Sigmoid colon (tissue), 7 donors: ENCODE data around the gene SHC1. TPM values are rescaled to one million over a fixed set of nuclear protein-coding genes. Genes with fewer than 3 reads are reported as not detected.

Source experiments
- DNase-seq: peaks from one replicate; pipeline ENCODE4 v3.0.0-alpha.2; 2019
- H3K27ac ChIP-seq, 4 donors: fragments of 200-600 bp; sonication (generic); one replicate each; pipeline ENCODE4 v1.5.1; 2016 to 2019; ENCODE audit warnings: mild to moderate bottlenecking in 1 of 4
- H3K27me3 ChIP-seq, 3 donors: fragments of 200-600 bp; sonication (generic); one replicate each; pipeline ENCODE4 v1.5.1; 2019; ENCODE audit warnings: mild to moderate bottlenecking in 1 of 3
- H3K36me3 ChIP-seq, 4 donors: fragments of 200-600 bp; sonication (generic); one replicate each; pipeline ENCODE4 v1.5.1; 2016 to 2019
- H3K4me1 ChIP-seq, 4 donors: fragments of 200-600 bp; sonication (generic); one replicate each; pipeline ENCODE4 v1.5.1; 2017 to 2019
- H3K4me3 ChIP-seq, 4 donors: fragments of 200-600 bp; sonication (generic); one replicate each; pipeline ENCODE4 v1.5.1; 2017 to 2019; ENCODE audit warnings: mild to moderate bottlenecking in 2 of 4, moderate library complexity in 1 of 4
- H3K9me3 ChIP-seq, 4 donors: fragments of 200-600 bp in 3 of 4; sonication (generic) in 3 of 4; one replicate each; pipeline versions ENCODE4 v1.5.1 to v1.6.1; 2013 to 2019
- EP300 ChIP-seq, 4 donors: sonication (generic); formaldehyde crosslinking; IDR thresholded peaks; one replicate each; pipeline ENCODE4 v1.6.1; 2017; ENCODE audit warnings: antibody characterized with exemption in 4 of 4
- POLR2A ChIP-seq, 2 donors: fragments of 450-650 bp; IDR thresholded peaks; one replicate each; pipeline ENCODE4 v1.6.1; 2016; ENCODE audit warnings: antibody characterized with exemption in 2 of 2, mild to moderate bottlenecking in 2 of 2, moderate library complexity in 2 of 2
- POLR2AphosphoS5 ChIP-seq, 4 donors: sonication (generic); formaldehyde crosslinking; IDR thresholded peaks; one replicate each; pipeline ENCODE4 v1.6.1; 2017; ENCODE audit warnings: antibody characterized with exemption in 4 of 4
- WGBS, 2 donors: extraction: QIAGEN DNeasy Blood & Tissue Kit; methylation state at CpG; one replicate each; pipeline ENCODE4 v1.1.7; 2013; 5-methylcytosine and 5-hydroxymethylcytosine counted together
- intact Hi-C: fragments of 100-400 bp; cut with DNase I; formaldehyde crosslinking; loops from one replicate; pipeline ENCODE4 v1.15.1; 2023
- polyA plus RNA-seq, 3 donors: library from polyadenylated mRNA; stranded (reverse); fragments of 200-250 nt; gene quantifications; one replicate each; pipeline ENCODE4 v1.2.3, GENCODE V29; 2013
- total RNA-seq, 4 donors: library from RNA; depleted of rRNA; stranded (reverse); fragments of >200 nt; gene quantifications; one replicate each; pipeline ENCODE4 v1.1.0, GENCODE V29; 2016
- TF ChIP-seq, protein P1 (sequence below), 4 experiments: fragments of 450-650 bp in 3 of 4; fragments of 200-600 bp in 1 of 4; IDR thresholded peaks; one replicate each; pipeline ENCODE4 v1.5.1; 2016 to 2019; ENCODE audit warnings: antibody characterized with exemption in 4 of 4, mild to moderate bottlenecking in 3 of 4, moderate library complexity in 2 of 4
- donor health status: healthy with polysubstance abuse.
- donor health status: Bipolar disorder and iron deficiency.
- donor health status: healthy.

SHC1 gene
- total and polyA plus RNA-seq, 7 donors = 49.2 to 80.4 (median 62.6) TPM

GRCh38 chr1:154993572-154994268 lies 23.2 kb upstream of the SHC1 start, which contains the start of gene LENEP:
Gene LENEP (plus strand): TSS chr1:154993586. CDS start chr1:154993608, 22 bp downstream.
- Histone ChIP-seq H3K27me3 (no peaks in the 10 kb centered on the region), H3K4me3 (no peak within 1 kb of the TSS), H3K9me3 (no peaks in the 10 kb centered on the region), H3K4me1 (peaks cover 0 to 9% (median 6%) of the 10 kb centered on the region in 4 donors), H3K36me3 (peaks cover 0 to 36% (median 8%) of the 10 kb centered on the region in 4 donors), H3K27ac (no peak within 1 kb of the TSS)
- TF ChIP-seq POLR2A (IDR thresholded peaks at IDR 0.05) (no peak), POLR2AphosphoS5 (IDR thresholded peaks at IDR 0.05) (no peak), EP300 (IDR thresholded peaks at IDR 0.05) (no peak)
- TF ChIP-seq, protein P1, sequence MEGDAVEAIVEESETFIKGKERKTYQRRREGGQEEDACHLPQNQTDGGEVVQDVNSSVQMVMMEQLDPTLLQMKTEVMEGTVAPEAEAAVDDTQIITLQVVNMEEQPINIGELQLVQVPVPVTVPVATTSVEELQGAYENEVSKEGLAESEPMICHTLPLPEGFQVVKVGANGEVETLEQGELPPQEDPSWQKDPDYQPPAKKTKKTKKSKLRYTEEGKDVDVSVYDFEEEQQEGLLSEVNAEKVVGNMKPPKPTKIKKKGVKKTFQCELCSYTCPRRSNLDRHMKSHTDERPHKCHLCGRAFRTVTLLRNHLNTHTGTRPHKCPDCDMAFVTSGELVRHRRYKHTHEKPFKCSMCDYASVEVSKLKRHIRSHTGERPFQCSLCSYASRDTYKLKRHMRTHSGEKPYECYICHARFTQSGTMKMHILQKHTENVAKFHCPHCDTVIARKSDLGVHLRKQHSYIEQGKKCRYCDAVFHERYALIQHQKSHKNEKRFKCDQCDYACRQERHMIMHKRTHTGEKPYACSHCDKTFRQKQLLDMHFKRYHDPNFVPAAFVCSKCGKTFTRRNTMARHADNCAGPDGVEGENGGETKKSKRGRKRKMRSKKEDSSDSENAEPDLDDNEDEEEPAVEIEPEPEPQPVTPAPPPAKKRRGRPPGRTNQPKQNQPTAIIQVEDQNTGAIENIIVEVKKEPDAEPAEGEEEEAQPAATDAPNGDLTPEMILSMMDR (IDR thresholded peaks at IDR 0.05) = no peak
- WGBS, 2 donors = 78% methylated on average over 8 of the region's 8 CpGs
- no peak for DNase-seq
- intact Hi-C loops = no loop called here

GRCh38 chr1:154992721-154993571 lies 22.4 kb upstream of the SHC1 start:
- no peak overlapping the region for H3K27ac ChIP-seq
- WGBS, 2 donors = 81 to 86% methylated on average over 14 of the region's 14 CpGs
- intact Hi-C loops = no loop called here
- no peaks in the 10 kb centered on the region for H3K9me3 ChIP-seq
- no peaks in the 10 kb centered on the region for H3K27me3 ChIP-seq
- no peak for TF ChIP-seq EP300 (IDR thresholded peaks at IDR 0.05)
- TF ChIP-seq POLR2A (IDR thresholded peaks at IDR 0.05) = no peak
- TF ChIP-seq, protein P1 (IDR thresholded peaks at IDR 0.05) = no peak
- no peak for TF ChIP-seq POLR2AphosphoS5 (IDR thresholded peaks at IDR 0.05)
- H3K4me1 ChIP-seq = peaks cover 0 to 6% (median 3%) of the 10 kb centered on the region in 4 donors
- H3K36me3 ChIP-seq = peaks cover 4 to 44% (median 15%) of the 10 kb centered on the region in 4 donors
- H3K4me3 ChIP-seq = no peak overlapping the region
- no peak for DNase-seq

- intact Hi-C loops = no loop called here
- H3K9me3 ChIP-seq = no peaks in the 10 kb centered on the region
- 94 to 95% methylated on average over 8 of the region's 8 CpGs for WGBS, 2 donors
- no peak overlapping the region for H3K27ac ChIP-seq
- H3K4me3 ChIP-seq = no peak overlapping the region
- no peak for TF ChIP-seq POLR2A (IDR thresholded peaks at IDR 0.05)
- no peak for TF ChIP-seq EP300 (IDR thresholded peaks at IDR 0.05)
- TF ChIP-seq, protein P1 (IDR thresholded peaks at IDR 0.05) = no peak
- no peak for TF ChIP-seq POLR2AphosphoS5 (IDR thresholded peaks at IDR 0.05)
- H3K4me1 ChIP-seq = no peaks in the 10 kb centered on the region
- peaks cover 14 to 56% (median 21%) of the 10 kb centered on the region in 4 donors for H3K36me3 ChIP-seq
- H3K27me3 ChIP-seq = no peaks in the 10 kb centered on the region
- no peak for DNase-seq
Measured at GRCh38 chr1:154990276-154990675, 19.7 kb upstream of the SHC1 start.

DNA sequence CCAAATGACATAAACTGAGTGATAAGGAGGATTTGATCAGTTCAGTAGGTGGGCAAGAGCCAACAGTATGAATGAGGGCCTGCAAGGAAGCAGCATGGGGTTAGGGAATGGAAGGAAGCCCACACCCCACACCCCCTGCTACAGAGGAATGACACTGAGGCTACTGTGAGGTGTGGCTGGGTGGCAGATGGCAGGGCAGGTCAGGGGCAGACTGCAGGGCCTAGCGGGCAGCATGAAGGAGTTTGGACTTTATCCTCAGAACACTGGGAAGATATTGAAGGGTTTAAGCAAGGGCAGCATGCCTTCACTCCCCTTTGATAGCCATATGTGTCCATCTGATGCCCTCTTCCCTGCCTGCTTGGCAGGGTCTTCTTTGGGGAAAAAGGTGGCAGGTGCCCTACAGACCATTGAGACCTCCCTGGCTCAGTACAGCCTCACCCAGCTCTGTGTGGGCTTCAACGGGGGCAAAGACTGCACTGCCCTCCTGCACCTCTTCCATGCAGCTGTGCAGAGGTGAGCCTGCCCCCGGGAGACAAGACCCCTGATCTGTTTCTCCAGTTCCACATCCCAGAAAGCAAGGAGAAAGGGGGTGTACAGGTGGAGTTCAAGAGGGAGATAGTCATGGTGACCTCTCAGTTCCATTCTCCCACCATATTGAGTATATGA lies 18.8 kb upstream of the SHC1 start:
- intact Hi-C loops = no loop called here
- Histone ChIP-seq H3K4me3 (no peak overlapping the region), H3K4me1 (peaks cover 0 to 5% (median 3%) of the 10 kb centered on the region in 4 donors), H3K27me3 (no peaks in the 10 kb centered on the region), H3K9me3 (no peaks in the 10 kb centered on the region), H3K27ac (no peak overlapping the region), H3K36me3 (peaks cover 14 to 56% (median 21%) of the 10 kb centered on the region in 4 donors)
- no peak for DNase-seq
- WGBS, 2 donors = 61 to 85% methylated on average over 3 of the region's 3 CpGs
- TF ChIP-seq POLR2A (IDR thresholded peaks at IDR 0.05) (no peak), POLR2AphosphoS5 (IDR thresholded peaks at IDR 0.05) (no peak), EP300 (IDR thresholded peaks at IDR 0.05) (no peak)
- TF ChIP-seq, protein P1 (IDR thresholded peaks at IDR 0.05) = no peak
